Activated B cell treated with CpG ODN at 0.5 μM for 24 hours (primary cell): ENCODE measurements around the gene RAPGEF2. TPM values are rescaled to one million over a fixed set of nuclear protein-coding genes. Genes with fewer than 3 reads are reported as not detected.

ENCODE experiments used
- ATAC-seq: fragments of 200-7000 bp; cut with Tn5 transposase; one replicate; pipeline ENCODE4 v1.10.0; 2021; ENCODE audit warnings: low read depth, mild to moderate bottlenecking, moderate library complexity
- CTCF ChIA-PET: fragments of 350-600 bp; sonication (Branson Sonifier 250); formaldehyde crosslinking; loops from one replicate; lab custom pipeline; 2021; ENCODE audit warnings: antibody characterized with exemption; lab: Charles Lee
- POLR2A ChIA-PET: fragments of 350-600 bp; sonication (Branson Sonifier 250); formaldehyde crosslinking; loops from one replicate; lab custom pipeline; 2021; ENCODE audit warnings: antibody characterized with exemption; lab: Charles Lee
- DNase-seq: peaks from one replicate; pipeline ENCODE4 v3.0.0; 2022
- H3K27ac Mint-ChIP-seq: one replicate; pipeline ENCODE4 v1.8.0; 2020; ENCODE audit warnings: mixed read lengths
- H3K27me3 Mint-ChIP-seq: one replicate; pipeline ENCODE4 v1.8.0; 2021; ENCODE audit warnings: mixed read lengths
- H3K36me3 Mint-ChIP-seq: one replicate; pipeline ENCODE4 v1.8.0; 2021; ENCODE audit warnings: low read depth, mixed read lengths
- H3K4me1 Mint-ChIP-seq: one replicate; pipeline ENCODE4 v1.8.0; 2021; ENCODE audit warnings: mixed read lengths
- H3K4me3 Mint-ChIP-seq: one replicate; pipeline ENCODE4 v1.8.0; 2020; ENCODE audit warnings: mild to moderate bottlenecking, mixed read lengths
- H3K9me3 Mint-ChIP-seq: one replicate; pipeline ENCODE4 v1.8.0; 2020; ENCODE audit warnings: mixed read lengths
- CTCF ChIP-seq: fragments of 200-600 bp; IDR thresholded peaks from one replicate; pipeline ENCODE4 v1.8.0; 2022; ENCODE audit warnings: antibody characterized with exemption, mild to moderate bottlenecking
- intact Hi-C: fragments of 100-400 bp; cut with micrococcal nuclease; formaldehyde crosslinking; loops from one replicate; pipeline ENCODE4 v1.15.1; 2024
- total RNA-seq: library from RNA; stranded (reverse); gene quantifications from 2 replicates; pipeline ENCODE4 v1.2.3, GENCODE V29; 2022

The RAPGEF2 gene
- total RNA-seq, 1 donor from 2014 or later: 22.9 TPM

DNA sequence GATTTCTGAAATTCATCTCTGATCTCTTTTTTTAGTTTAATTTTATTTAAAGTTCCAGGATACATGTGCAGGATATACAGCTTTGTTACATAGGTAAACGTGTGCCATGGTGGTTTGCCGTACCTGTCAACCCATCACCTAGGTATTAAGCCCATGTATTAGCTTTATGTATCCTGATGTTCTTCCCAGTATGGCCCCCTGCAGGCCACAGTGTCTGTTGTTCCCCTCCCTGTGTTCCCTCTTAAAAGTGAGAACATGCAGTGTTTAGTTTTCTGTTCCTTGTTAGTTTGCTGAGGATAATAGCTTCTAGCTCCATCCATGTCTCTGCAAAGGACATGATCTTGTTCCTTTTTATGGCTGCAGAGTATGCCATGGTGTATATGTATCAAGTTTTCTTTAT lies 153.2 kb downstream of the RAPGEF2 start:
- intact Hi-C loops: no loop called here
- Mint-ChIP-seq H3K4me1 (no peaks in the 10 kb centered on the region), H3K4me3 (no peak overlapping the region), H3K27ac (no peak overlapping the region), H3K9me3 (peaks cover 2% of the 10 kb centered on the region), H3K27me3 (no peaks in the 10 kb centered on the region), H3K36me3 (peaks cover 17% of the 10 kb centered on the region)
- ChIA-PET CTCF (no interaction called here), POLR2A (no interaction called here)
- no peak for DNase-seq
- no peak for TF ChIP-seq CTCF
- no peak for ATAC-seq

- POLR2A ChIA-PET: no interaction called here
- no peak for TF ChIP-seq CTCF
- no peak overlapping the region for H3K4me3 Mint-ChIP-seq
- ATAC-seq (no peak), DNase-seq (no peak)
- H3K36me3 Mint-ChIP-seq: peaks cover 10% of the 10 kb centered on the region
- CTCF ChIA-PET: no interaction called here
- peaks cover 2% of the 10 kb centered on the region for H3K9me3 Mint-ChIP-seq
- no peak overlapping the region for H3K27ac Mint-ChIP-seq
- intact Hi-C loops: no loop called here
- H3K4me1 Mint-ChIP-seq: no peaks in the 10 kb centered on the region
- no peaks in the 10 kb centered on the region for H3K27me3 Mint-ChIP-seq
Measured at GRCh38 chr4:159258889-159259560, 156.1 kb downstream of the RAPGEF2 start.

- Mint-ChIP-seq H3K27ac (no peak overlapping the region), H3K4me1 (no peaks in the 10 kb centered on the region), H3K9me3 (no peaks in the 10 kb centered on the region), H3K36me3 (no peaks in the 10 kb centered on the region), H3K4me3 (no peak overlapping the region), H3K27me3 (no peaks in the 10 kb centered on the region)
- ATAC-seq (no peak), DNase-seq (no peak)
- intact Hi-C loops: no loop called here
- CTCF ChIA-PET: no interaction called here
- POLR2A ChIA-PET: no interaction called here
- TF ChIP-seq CTCF: no peak
Measured at GRCh38 chr4:159264057-159264456, 161.2 kb downstream of the RAPGEF2 start.

DNA sequence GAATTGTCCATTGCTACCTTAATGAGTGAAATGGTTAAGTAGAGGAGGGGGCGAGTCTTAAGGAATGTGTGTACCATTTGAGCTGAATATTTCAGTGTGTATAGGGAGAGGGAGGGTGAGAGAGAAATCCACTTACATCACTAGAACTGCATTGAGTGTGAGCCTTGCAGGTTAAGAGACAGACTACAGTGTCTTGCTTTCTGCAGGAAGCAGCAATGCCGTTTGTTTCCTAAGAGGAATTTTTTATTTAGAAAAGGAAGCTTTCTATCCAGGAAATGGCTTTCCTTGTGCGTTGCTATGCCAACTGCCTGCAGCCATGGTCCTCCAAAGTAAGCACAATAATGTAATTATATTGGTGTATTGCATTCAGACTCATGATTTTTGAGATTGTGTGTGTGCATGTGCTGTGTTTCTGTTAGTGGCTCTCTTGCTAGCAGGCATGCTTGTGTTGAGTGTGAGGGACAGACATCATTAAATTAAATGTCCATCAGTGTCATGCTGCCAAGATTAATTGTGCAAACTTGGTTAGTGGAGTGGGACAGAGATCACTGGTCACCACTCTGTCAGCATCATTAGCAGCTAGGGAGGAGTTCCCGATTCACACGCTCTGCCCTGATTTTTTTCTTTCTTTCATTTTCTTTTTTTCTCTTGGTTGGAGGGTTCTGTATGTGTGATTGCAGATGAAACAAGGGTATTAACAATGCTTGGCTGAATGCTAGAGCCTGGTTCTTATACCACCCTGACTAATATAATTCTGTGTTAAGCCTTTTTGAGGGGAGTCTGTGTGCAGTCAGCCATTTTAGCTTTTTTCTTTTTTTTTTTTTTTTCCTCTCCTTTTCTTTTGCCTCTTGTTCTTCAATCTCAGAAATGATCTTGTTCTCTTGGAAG lies 164.3 kb downstream of the RAPGEF2 start:
- ChIA-PET CTCF (no interaction called here), POLR2A (no interaction called here)
- no peaks in the 10 kb centered on the region for H3K36me3 Mint-ChIP-seq
- H3K4me3 Mint-ChIP-seq: no peak overlapping the region
- H3K27ac Mint-ChIP-seq: no peak overlapping the region
- ATAC-seq (no peak), DNase-seq (no peak)
- intact Hi-C loops: no loop called here
- H3K27me3 Mint-ChIP-seq: no peaks in the 10 kb centered on the region
- no peaks in the 10 kb centered on the region for H3K9me3 Mint-ChIP-seq
- TF ChIP-seq CTCF: no peak
- peaks cover 4% of the 10 kb centered on the region for H3K4me1 Mint-ChIP-seq

DNA sequence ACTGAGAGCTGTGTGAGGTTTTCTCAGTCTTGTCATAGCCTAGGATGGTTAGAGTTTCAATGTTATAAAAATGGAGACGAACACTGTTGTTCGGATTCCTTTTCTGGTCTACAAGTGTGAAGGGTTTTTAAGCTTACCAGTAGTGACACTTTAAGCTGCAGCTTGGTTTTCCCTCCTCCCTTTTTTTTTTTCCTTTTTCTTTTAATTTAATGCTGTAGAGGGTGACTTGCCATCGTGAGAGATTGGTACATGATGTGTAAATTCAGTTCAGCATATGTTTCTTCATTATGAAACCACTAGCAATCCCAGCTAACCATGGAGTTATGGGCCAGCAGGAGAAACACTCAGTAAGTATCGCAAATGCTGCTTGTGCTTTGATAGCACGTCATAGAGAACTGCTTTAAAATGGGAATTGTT lies 165.0 kb downstream of the RAPGEF2 start:
- Mint-ChIP-seq H3K4me3 (no peak overlapping the region), H3K4me1 (peaks cover 4% of the 10 kb centered on the region), H3K9me3 (no peaks in the 10 kb centered on the region), H3K27me3 (no peaks in the 10 kb centered on the region), H3K27ac (no peak overlapping the region), H3K36me3 (no peaks in the 10 kb centered on the region)
- intact Hi-C loops: no loop called here
- ChIA-PET POLR2A (no interaction called here), CTCF (no interaction called here)
- ATAC-seq: no peak
- DNase-seq: no peak
- TF ChIP-seq CTCF: no peak
